Suppressor macrophage treated with lipopolysaccharide for 1 hour (primary cell): ENCODE data around the gene PKNOX2.

Experiments used
- DNase-seq, 3 donors: peaks; one replicate each; pipeline ENCODE4 v3.0.0-alpha.2; 2020 to 2022

Gene PKNOX2

GRCh38 chr11:125267548-125267947 is 103.0 kb downstream of the PKNOX2 start:
- no peak for DNase-seq

DNA sequence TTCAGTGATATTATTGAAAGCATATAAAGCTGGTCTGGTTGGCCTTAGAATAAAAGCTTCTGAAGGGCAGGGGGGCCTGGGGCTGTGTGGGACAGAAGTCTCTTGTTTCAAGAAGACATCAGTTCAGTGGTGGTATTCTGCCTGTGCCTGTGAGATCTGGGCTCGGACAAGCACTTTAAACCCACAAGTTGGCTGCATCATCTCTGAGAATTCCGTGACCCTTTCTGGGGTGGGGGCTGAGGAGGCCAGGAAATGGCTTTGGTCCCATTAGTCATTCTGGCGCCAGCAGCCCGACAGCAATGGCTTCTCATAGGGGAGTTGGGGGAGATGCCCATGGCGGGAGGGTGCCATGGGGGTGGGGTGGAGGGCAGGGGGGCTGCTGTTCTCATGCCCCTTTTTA is 104.1 kb downstream of the PKNOX2 start:
- DNase-seq = no peak

DNA sequence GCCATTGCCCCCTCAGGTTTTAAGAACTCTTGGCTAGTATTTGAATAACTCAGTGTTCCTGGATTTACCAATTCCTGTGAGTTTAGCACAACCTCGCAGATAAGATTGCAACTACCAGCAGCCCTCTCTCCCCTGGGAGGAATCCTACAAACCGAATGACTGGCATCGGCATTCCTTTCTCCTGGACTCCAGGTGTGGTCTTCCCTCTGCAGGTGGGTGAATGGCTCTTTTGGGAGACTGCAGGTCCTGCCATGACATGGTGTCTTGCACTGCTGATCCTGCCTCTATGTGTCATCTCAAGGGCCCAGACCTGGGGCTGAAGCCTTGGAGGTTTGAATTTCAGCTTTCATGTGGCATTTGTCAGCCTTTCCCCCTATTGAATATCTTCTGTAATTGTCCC is 105.6 kb downstream of the PKNOX2 start:
- DNase-seq = no peak

- DNase-seq = no peak
Observed at GRCh38 chr11:125270711-125271110, 106.2 kb downstream of the PKNOX2 start.

DNA sequence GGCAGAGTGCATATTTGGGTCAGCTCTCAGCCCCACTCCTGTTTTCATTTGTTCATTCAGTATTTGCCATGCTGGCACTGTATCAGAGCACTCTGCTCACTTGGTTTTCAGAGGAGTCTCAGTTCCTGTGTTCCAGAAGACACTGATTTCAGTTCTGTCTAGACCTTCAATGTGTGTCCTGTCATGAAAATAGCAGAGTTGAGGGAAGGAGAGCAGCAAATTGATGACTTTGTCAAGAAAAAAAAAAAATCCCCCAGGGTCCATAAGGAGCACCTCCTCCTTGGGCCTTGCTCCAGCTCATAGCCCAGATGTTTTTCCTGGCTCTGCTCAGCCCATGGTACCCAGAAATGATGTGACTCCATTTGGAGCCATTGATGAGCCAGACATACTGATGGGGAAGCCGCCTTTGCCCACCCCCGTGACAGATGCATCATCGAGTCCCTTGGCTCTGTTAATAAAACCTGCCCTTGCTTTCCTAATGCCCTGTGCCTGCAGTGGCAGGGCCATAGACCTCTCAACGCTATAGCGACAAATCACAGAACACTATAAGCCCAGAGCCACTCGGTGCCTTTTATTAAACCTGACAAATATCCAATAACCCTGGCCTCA is 107.0 kb downstream of the PKNOX2 start:
- DNase-seq = no peak

- DNase-seq = no peak
Observed at GRCh38 chr11:125272092-125272491, 107.5 kb downstream of the PKNOX2 start.

GRCh38 chr11:125272821-125273220 is 108.3 kb downstream of the PKNOX2 start:
- DNase-seq = no peak

- DNase-seq = no peak
Observed at GRCh38 chr11:125273519-125274000, 109.0 kb downstream of the PKNOX2 start.

- no peak for DNase-seq
Observed at GRCh38 chr11:125274309-125274708, 109.8 kb downstream of the PKNOX2 start.

GRCh38 chr11:125274774-125275173 is 110.2 kb downstream of the PKNOX2 start:
- DNase-seq = no peak

GRCh38 chr11:125275905-125276618 is 111.5 kb downstream of the PKNOX2 start:
- peak in 2 of 3 donors; percentile 13 to 24 for DNase-seq

DNA sequence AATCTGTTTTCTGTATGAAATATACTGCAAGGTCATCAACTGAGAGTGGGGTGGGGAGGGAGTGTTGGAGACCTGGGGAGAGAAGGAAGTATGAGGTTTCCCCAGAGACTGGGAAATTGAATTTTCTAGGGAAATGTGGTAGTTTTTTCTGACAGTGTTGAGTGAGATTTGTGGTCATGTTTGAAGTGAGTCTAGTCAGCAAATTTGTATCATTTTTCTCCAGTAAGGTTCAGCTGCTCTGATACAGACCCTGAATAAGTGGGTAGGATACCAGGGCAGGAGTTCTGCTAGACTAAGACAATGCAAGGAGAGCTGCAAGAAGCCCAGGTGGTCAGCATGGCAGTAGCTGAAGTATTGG is 112.0 kb downstream of the PKNOX2 start:
- DNase-seq = no peak

GRCh38 chr11:125279676-125280418 is 115.3 kb downstream of the PKNOX2 start:
- DNase-seq = no peak

DNA sequence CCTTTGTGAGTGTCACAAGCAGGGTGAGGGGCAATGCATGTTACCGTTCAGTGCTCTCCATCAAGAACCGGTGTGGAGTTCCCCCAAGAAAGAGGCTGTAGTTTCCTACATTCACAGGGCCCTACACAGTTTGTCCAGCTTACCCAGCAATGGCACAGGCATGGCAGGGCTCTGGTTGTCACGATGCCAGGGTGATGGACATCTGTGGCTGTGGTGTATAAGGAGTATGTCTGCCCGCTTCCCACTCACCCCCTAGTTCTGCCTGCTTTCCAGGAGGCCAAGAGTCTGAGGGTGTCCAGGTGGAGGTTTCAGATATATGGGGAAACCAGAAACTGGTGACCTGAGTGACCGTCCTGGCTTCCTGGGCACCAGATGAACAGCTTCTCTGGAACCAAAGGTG is 116.1 kb downstream of the PKNOX2 start:
- no peak for DNase-seq

- DNase-seq = no peak
Observed at GRCh38 chr11:125281831-125282595, 117.5 kb downstream of the PKNOX2 start.

- no peak for DNase-seq
Observed at GRCh38 chr11:125282596-125282914, 118.0 kb downstream of the PKNOX2 start.

GRCh38 chr11:125284245-125284850 is 119.8 kb downstream of the PKNOX2 start:
- DNase-seq = no peak

- no peak for DNase-seq
Observed at GRCh38 chr11:125285844-125286243, 121.3 kb downstream of the PKNOX2 start.

GRCh38 chr11:125286486-125286885 is 121.9 kb downstream of the PKNOX2 start:
- no peak for DNase-seq

DNA sequence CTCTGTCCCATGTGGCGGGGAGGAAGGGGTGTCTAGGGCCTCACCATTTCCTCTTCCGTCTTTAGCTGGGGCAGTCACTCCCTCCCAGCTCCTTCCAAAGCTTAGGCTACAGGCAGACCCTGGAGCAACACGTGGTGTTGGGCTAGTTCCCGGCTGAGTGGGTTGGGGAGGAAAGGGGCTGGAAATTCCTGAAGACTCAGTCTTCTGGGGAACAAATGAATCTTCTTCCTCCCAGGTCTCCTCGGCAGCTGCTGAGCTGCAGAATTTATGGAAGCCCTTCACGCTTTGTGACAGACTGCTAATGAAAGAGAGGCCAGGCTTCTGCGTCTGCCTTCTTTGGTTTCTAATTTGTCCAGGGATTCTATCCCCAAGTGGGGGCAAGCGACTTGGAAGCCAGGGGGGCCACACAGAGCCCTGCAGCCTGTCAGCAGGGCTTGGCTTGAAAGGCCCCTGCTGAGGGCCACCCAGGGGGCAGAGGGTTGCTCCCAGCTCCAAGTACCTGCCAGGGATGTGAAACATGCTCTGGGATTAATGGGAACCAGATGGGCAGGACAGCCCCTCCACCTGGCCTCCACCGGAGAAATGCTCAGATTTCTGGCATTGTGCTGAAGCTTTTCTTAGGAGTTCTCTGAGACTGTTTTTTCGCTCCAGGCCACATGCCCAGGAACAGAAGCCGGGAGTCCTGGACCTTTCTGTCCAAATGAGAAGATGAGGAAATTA is 123.1 kb downstream of the PKNOX2 start:
- peak in 1 of 3 donors; percentile 1 for DNase-seq

DNA sequence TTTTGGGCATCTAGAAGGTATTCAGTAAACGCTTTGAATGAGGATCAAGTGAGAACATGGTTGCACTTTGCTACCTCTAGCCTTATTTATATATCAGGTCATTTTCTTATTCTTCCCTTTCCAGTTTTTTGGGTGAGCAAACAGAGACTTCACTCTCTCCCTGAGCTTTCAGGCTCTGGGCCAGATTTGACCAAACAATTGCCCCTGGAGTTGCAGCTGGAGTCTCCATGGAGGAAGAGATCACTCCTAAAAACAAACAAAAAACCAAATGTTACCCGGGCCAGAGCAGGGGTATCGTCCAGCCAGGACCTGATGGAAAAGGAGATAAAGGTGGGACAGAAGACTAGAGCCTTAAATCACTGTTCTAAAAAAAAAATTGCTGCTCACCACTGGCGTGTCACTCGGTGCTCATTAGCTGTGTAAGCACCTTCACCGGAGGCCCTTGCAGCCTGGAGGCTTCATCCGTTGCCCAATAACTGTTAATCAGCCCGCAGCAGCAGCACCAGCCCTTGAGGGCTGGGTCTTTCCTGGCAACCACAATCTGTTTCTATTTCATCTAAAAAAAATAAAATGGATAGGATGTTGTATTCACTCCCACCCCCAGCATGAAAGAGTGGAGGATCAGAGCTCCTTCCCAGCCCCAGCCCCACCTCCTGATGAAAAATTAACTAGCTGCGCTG is 125.0 kb downstream of the PKNOX2 start:
- no peak for DNase-seq

- no peak for DNase-seq
Observed at GRCh38 chr11:125290263-125290662, 125.7 kb downstream of the PKNOX2 start.
